Umbilical cord (tissue), 2 donors: Measurements from ENCODE around the gene F13A1. TPM values are rescaled to one million over a fixed set of nuclear protein-coding genes. Genes with fewer than 3 reads are reported as not detected.
"Not testable (repeated sequence)": the region's sequence is repeated elsewhere in the genome, so short reads cannot be mapped to it uniquely, and the experiment has no call there.

Experiments
- DNase-seq: peaks from one replicate; pipeline ENCODE4 v3.0.0-alpha.2; 2015; ENCODE audit warnings: low spot score
- total RNA-seq: library from RNA; depleted of rRNA; stranded (reverse); fragments of >200 nt; gene quantifications from one replicate; pipeline ENCODE4 v1.2.3, GENCODE V29; 2014; ENCODE audit warnings: low replicate concordance; ENCODE audit not compliant: insufficient read depth

The F13A1 gene
- total RNA-seq, 1 donor from 2014 or later: 299 TPM

DNA sequence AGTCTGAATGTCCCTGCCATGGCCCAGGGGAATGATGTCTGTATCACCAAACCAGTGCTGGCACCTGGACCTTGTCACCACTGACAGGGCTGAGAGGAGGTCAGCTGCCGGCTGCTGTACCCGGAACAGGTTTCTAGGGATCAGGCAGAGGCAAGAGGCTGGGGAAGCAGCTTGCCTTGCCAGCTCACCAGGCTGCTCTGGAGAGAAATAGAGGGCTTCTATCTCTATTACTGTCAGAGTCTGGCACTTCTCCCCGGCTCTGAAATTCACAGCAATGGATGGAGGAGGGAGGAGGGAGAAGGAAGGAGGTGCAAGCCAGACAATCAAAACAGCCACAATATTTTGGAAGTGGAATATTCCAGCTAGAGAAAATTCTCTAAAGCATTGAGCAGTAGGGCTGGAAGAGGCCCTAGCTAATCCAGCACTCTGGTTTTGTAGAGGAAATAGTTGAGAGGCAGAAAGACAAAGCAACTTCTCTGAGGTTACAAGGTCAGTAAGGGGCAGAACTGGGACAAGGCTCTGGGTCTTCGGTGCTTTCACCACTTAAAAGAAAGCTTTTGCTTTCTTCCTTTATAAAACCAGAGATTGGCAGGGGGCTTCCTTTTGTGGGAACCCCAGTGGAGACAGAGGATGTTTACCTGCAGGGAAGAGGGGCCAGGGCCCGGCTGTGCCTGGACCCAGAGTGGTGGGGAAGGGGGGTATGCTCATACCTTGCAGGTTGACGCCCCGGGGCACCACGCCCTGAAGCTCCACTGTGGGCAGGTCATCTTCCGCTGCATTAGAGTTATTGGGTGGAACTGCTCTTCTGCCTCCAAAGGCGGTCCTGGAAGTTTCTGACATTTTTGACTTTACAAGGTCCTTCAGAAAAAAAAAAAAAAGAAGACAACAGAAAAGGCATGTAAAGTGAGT, 2.4 kb downstream of the F13A1 start:
- no peak for DNase-seq

GRCh38 chr6:6317386-6317785, 3.1 kb downstream of the F13A1 start:
- DNase-seq: no peak

DNA sequence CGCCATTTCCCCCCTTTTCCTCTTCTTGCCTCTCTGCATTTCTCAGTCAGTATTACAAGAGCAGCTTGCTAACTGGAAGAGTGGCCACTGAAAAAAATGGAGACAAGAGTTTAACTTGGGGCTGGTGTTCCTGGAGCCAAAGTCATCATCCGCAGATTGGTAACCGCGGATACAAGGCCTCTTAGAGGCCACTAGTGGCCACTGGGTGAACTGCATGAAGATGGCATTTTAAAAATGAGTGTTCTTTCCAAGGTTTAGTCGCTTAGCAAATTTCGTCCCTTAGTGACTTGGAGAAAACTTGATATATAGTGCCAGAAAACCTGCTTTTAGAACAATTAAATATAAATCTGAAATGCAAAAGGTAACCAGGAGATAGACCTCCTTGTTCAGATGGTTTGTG, 4.8 kb downstream of the F13A1 start:
- DNase-seq: peak; percentile 46

DNA sequence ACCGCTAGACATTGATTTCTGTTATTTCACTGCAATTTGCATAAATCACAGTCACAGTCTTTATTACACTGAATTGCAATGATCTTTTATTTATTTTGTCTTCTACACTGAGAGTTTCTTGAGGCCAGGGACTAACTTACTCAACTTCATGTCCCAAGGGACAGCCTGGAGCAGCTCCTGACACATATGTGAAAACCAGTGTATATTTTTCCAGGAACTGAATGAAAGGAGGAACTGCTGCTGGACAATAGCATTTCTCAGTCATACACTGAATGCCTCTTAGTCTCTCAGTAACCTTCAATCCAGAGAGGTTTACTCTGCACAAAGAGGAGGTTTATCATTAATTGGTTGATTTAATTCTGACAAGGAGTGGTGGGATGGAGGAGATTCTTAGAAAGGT, 5.9 kb downstream of the F13A1 start:
- no peak for DNase-seq

DNA sequence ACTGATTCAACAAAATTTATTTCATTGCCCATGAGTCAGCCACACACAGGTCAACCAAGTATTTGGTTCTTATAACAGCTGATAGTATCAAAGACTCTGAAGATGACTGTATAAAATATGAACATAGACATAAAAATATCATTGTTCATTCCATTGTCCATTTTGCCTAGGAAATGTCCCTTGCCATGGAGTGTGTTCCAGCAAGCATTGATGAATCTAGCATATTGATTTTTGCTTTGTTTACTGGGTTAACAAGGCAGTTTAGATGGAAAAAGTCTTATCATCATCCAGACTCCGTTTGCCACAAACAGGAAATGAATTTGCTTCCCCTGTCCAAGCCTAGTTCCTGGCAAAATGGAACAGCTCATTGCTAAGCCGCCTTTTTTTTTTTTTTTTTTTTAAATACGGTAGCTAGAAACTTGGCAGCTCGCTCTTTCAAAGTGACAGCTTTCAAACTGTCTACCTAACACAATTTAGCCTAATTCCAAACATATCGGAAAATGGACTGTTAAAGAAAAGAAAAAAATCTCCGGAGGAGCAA, 7.5 kb downstream of the F13A1 start:
- no peak for DNase-seq

- DNase-seq: no peak
These were observed 14.9 kb downstream of the F13A1 start for GRCh38 chr6:6305575-6305974.

GRCh38 chr6:6300383-6300782, 20.1 kb downstream of the F13A1 start:
- not testable (repeated sequence) for DNase-seq

DNA sequence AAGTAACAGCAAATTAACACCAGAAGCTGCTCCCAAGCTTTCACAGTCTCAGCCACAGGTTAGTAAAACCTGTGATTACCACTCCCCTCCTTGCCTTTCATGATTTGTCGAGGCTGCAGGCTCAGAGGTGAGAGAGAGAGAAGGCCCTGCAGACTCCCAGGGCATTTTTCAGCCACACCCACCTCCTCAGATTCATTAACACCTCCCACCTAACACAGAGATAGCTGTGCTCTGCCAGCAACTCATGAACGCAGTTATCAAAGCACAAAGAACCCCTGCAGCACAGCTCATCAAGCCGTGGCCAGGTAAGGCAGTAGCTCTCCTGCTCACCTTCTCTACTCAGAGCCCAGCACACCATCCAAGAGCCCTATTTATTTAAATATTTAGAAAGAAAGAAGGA, 27.1 kb downstream of the F13A1 start:
- no peak for DNase-seq

DNA sequence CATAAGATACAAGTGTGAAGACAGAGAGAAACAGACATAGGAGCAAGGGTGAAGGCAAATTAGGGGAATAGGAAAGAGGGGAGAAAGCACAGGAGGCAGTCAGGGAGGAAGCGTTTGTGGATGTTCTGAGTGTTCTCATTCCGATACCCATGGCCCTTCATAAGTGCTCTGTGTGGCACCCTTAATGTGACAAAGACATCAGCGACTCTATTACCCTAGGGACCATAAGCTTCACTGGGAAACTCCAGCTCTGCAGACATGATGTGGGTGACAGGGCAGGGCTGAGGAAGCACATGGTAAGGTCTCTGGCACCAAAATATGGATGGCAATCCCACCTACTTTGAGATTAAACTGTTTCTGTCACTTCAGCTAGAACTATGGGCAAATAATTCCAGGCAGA, 33.0 kb downstream of the F13A1 start:
- DNase-seq: no peak

- no peak for DNase-seq
These were observed 34.8 kb downstream of the F13A1 start for GRCh38 chr6:6285679-6286078.

- no peak for DNase-seq
These were observed 36.1 kb downstream of the F13A1 start for GRCh38 chr6:6284221-6284966.

DNA sequence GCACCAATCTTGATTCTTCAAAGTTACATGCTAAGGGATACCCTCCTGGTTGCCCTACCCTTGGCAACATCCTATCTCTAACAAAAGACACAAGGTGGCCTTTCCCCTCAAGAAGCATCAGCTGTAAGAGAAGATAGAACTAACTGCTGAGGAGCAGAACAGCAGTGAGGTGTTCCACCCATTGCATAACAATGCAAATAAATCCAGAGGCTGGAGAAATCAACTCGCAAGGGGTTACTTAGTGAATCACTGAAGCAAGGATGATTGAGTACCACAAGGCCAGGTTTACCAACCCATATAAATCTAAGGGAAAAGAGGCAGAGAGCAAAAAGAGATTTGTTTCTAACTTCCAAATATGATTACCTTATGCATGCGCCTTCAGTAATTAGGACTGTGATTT, 36.7 kb downstream of the F13A1 start:
- DNase-seq: no peak

DNA sequence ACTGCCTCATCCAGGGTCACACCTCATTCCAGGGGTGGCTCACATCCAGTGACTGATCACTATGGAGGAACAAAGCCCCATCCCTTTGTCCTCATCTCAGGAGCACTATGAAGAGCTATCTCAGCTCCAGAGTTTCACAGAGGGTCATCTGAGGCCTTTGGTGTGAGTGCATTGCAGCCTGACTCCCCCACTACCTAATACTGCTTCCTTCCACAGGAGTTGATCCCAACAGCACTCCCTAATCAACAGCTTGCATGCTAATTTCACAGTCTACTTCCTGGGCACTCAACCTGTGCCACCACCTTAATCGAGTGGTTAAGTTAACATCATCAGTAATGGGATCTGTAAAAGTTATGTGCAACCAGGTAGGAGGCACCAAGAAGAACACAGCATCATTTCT, 37.7 kb downstream of the F13A1 start:
- DNase-seq: no peak

DNA sequence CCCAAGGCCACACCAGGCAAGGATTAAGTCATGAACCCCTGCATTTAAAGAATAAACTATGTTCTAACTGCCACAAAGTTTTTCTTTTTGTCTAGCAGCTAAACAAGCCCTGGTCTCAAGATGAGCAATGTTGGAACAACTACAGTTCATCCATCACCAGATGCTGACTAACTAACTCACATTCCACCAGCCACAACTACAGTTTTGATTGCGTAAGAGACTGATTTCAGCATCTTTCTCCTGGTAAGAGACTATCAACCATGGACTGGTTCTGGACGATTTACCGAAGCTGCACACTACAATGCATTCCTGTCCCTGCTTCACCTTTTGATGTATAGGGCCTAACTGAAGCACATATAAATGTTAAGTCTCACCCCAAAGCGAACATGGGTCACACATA, 43.0 kb downstream of the F13A1 start:
- no peak for DNase-seq

DNA sequence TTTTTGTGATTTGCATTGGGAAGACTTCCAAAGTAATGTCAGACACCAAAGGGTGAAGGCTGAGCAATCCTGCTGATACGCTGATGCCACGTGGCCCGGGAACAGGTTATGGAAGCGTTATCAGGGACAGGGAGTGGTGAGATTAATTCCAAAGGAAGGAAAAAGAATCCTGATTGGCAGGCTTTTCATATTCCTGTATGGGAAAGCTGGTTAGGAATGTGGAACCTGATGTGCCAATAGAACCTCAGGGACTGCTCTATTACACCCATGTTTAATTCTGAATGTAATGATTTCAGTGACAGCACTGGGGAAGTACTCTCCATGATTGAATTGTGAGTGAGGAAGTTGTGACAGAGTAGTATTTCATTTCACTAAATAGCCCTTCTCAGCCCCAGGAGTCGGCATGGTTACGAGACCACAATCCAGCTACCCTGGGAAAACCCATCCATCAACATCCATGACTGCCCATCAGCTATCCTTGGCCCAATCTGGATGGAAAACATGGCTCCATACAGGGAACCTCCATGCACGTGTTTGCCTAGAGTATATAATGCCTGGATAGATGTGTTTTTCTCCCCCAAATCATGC, 49.4 kb downstream of the F13A1 start:
- no peak for DNase-seq

GRCh38 chr6:6260196-6260722, 60.2 kb downstream of the F13A1 start:
- no peak for DNase-seq

DNA sequence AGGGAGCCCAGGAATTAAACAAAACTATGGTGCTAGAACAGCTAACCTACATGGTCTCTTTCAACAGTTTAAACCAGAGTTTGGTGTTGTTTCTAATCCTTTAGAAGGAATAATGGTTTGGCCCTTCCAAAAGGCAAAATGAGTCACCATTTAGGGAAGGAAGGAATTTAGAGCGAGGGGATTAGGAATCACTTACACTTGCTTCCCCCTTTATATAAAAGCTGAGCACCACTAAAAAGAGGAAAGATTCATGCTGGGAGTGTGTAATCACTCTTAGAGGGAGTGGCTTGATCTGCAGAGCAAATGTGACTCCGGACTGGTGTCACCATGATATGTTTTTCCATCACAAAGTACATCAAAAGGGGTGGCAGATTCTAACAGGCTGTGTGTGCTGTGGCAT, 63.6 kb downstream of the F13A1 start:
- no peak for DNase-seq

DNA sequence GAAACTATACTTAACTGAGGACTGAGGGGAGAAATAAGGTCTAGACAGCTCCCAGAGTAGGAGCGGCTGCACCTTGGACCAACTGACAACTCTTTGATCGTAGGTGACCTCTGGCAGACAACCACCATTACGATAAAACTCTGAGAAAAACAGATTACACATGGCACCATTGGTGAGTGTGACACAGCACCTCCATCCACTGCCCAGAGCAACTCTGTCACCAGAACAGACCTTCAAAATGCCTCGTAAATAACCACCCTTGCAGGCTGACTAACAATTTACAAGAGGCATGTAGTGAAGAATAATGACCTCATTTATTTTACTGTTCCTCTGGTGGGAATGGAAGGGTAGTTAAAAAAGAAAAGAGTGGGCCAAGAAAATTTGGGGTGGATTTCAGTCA, 64.2 kb downstream of the F13A1 start:
- no peak for DNase-seq

GRCh38 chr6:6251555-6252280, 68.7 kb downstream of the F13A1 start:
- no peak for DNase-seq

GRCh38 chr6:6248651-6249050, 71.8 kb downstream of the F13A1 start:
- DNase-seq: no peak

- no peak for DNase-seq
These were observed 73.9 kb downstream of the F13A1 start for GRCh38 chr6:6246544-6246943.
